Neutrophil (primary cell): Measurements from ENCODE around the gene SERPINI1.

ENCODE experiments used
- H3K27ac ChIP-seq: fragments of 200-600 bp; sonication (generic); 2 replicates; pipeline ENCODE4 v1.5.1; 2016; ENCODE audit warnings: mild to moderate bottlenecking, moderate library complexity
- H3K27me3 ChIP-seq: fragments of 200-600 bp; sonication (generic); 2 replicates; pipeline ENCODE4 v1.6.0; 2016; ENCODE audit warnings: mild to moderate bottlenecking
- H3K36me3 ChIP-seq: fragments of 200-600 bp; sonication (generic); 2 replicates; pipeline ENCODE4 v1.5.1; 2017
- H3K4me1 ChIP-seq, 2 experiments: fragments of 200-600 bp in 1 of 2; sonication (generic) in 1 of 2; 1 replicate in 1 of 2; 2 replicates in 1 of 2; pipeline versions ENCODE4 v1.5.1 to v1.6.1; 2013 to 2016; ENCODE audit warnings: low read depth in 1 of 2, low read length in 1 of 2, mild to moderate bottlenecking in 1 of 2, moderate library complexity in 1 of 2; ENCODE audit not compliant: control insufficient read depth in 1 of 2, insufficient read depth in 1 of 2
- H3K4me3 ChIP-seq, 2 experiments: fragments of 200-600 bp in 1 of 2; sonication (generic) in 1 of 2; 1 replicate in 1 of 2; 2 replicates in 1 of 2; pipeline ENCODE4 v1.5.1; 2013 to 2016; ENCODE audit warnings: low read depth in 1 of 2, low read length in 1 of 2, mild to moderate bottlenecking in 1 of 2, moderate library complexity in 1 of 2
- H3K9me3 ChIP-seq: fragments of 200-600 bp; sonication (generic); 2 replicates; pipeline ENCODE4 v1.5.1; 2016
- TF ChIP-seq, protein P1 (sequence below): fragments of 200-600 bp; sonication (generic); IDR thresholded peaks from 2 replicates; pipeline ENCODE4 v1.5.1; 2016; ENCODE audit warnings: antibody characterized with exemption

SERPINI1 gene

GRCh38 chr3:167813169-167814123 is 77.9 kb downstream of the SERPINI1 start:
- TF ChIP-seq, protein P1, sequence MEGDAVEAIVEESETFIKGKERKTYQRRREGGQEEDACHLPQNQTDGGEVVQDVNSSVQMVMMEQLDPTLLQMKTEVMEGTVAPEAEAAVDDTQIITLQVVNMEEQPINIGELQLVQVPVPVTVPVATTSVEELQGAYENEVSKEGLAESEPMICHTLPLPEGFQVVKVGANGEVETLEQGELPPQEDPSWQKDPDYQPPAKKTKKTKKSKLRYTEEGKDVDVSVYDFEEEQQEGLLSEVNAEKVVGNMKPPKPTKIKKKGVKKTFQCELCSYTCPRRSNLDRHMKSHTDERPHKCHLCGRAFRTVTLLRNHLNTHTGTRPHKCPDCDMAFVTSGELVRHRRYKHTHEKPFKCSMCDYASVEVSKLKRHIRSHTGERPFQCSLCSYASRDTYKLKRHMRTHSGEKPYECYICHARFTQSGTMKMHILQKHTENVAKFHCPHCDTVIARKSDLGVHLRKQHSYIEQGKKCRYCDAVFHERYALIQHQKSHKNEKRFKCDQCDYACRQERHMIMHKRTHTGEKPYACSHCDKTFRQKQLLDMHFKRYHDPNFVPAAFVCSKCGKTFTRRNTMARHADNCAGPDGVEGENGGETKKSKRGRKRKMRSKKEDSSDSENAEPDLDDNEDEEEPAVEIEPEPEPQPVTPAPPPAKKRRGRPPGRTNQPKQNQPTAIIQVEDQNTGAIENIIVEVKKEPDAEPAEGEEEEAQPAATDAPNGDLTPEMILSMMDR, result no peak
- Histone ChIP-seq H3K36me3 (no peaks in the 10 kb centered on the region), H3K9me3 (no peaks in the 10 kb centered on the region), H3K27me3 (no peaks in the 10 kb centered on the region), H3K4me1 (no peaks in the 10 kb centered on the region), H3K4me3 (no peak overlapping the region), H3K27ac (no peak overlapping the region)

DNA sequence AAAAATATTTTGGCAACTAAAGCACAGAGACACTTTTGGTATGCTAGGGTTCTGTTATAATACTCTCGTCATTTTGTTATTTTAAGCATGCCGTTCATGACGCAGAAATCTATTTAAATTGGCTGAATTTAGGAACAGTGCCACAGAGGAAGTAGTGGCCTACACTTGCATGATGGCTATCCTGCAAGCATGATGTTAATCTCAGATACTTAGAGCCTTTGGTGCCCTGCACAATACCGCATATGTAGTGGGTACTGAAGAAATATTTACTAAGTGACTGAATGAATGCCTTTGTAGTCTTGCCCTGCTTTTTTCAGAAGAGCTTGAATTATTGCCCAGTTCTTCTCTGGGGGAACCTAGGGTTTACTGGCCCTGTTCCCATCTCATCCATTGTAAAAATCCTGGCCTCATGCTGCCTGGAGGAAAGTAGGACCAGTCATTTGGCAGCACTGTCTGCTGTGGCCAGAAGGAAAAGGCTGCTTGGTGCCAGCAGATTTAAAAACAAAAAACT is 79.0 kb downstream of the SERPINI1 start:
- Histone ChIP-seq H3K27me3 (no peaks in the 10 kb centered on the region), H3K4me3 (no peak overlapping the region), H3K27ac (no peak overlapping the region), H3K36me3 (no peaks in the 10 kb centered on the region), H3K9me3 (no peaks in the 10 kb centered on the region), H3K4me1 (no peaks in the 10 kb centered on the region)
- TF ChIP-seq, protein P1, result no peak

DNA sequence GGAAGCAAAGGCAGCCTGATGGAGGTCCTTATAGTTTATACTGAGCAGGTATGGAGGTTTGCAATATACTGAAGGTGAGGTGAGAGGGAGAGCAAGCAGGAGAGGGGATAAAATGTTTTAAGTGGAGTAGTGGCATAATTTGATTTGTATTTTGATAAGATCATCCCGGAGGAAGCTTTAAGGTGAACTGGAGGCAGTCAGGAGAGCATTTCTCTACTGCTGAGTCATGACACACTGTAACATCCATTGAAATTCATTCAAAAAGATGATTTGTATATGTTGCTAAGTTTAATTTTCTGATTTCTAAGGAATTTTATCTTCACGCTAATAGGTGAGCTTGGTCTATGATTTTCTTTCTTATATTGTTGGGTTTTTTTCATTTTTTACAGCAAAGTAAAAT is 81.4 kb downstream of the SERPINI1 start:
- Histone ChIP-seq H3K36me3 (no peaks in the 10 kb centered on the region), H3K9me3 (no peaks in the 10 kb centered on the region), H3K27me3 (no peaks in the 10 kb centered on the region), H3K4me1 (no peaks in the 10 kb centered on the region), H3K27ac (no peak overlapping the region), H3K4me3 (no peak overlapping the region)
- TF ChIP-seq, protein P1, result no peak

- no peaks in the 10 kb centered on the region for H3K36me3 ChIP-seq
- TF ChIP-seq, protein P1, result no peak
- no peaks in the 10 kb centered on the region for H3K9me3 ChIP-seq
- no peaks in the 10 kb centered on the region for H3K4me1 ChIP-seq
- no peak overlapping the region for H3K4me3 ChIP-seq
- no peaks in the 10 kb centered on the region for H3K27me3 ChIP-seq
- no peak overlapping the region for H3K27ac ChIP-seq
Measured at GRCh38 chr3:167820102-167820865, 84.8 kb downstream of the SERPINI1 start.

DNA sequence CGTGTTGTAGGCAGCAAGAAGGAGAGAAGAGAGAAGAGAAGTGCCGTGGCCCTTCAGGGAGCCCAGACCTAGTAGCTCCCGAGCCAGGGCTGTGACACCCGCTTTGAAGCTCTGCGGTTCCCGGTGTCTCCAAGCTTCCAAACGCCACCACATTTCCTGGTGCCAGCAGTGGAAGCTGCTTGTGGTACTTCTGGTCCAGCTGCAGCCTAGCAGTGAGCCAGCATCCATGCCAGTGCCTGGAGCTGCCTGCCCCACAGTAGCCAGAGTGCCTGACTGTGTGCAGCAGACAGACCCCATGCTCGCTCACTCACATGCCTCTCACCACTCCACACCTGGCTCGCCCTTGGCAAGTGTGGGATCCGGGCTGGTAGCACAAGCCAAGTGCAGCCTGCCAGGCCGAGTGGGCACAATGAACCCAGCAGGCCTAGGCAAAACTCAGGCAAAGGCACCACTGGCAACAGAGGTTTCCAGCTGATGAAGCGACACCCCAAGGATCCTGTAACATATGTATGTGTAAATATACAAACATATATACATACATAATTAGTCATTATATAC is 85.8 kb downstream of the SERPINI1 start:
- no peak overlapping the region for H3K27ac ChIP-seq
- H3K27me3 ChIP-seq, result no peaks in the 10 kb centered on the region
- TF ChIP-seq, protein P1, result no peak
- no peaks in the 10 kb centered on the region for H3K36me3 ChIP-seq
- no peaks in the 10 kb centered on the region for H3K9me3 ChIP-seq
- H3K4me3 ChIP-seq, result no peak overlapping the region
- H3K4me1 ChIP-seq, result no peaks in the 10 kb centered on the region
